ENCODE data around the gene AFG3L2.

AFG3L2 gene

DNA sequence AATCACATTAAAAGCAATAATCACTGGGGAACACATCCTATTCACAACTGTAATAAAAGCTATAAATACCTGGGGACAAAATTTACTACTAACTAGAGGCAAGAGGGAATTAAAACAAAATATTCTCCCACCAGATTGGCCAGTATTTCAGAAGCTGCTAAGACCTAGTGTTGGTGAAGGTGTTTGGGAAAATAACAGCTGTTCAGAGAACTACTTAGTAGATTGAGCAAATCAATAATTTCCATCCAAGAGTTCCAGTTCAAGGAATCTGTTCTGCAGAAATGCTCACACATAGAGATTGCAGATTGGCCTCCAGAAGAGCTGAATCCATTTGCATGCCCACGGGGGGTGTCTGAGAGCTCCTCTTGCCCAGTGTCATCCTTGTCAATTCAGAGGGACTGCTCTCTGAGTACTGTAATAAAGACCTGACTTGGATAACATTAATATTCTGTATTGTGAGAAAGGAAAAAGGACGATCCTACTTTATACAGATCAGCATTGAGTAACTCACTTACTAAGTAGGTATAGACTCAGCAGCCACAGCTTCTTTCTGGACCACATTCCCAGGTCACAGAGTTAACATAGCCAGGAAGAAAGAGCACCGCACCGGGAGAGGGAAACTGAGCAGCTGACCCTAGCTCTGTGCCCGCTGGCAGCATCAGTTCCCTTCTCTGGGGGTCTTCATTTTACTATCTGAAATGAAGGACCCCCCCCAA, 63.3 kb downstream of the AFG3L2 start:
- TF ChIP-seq, protein P1, sequence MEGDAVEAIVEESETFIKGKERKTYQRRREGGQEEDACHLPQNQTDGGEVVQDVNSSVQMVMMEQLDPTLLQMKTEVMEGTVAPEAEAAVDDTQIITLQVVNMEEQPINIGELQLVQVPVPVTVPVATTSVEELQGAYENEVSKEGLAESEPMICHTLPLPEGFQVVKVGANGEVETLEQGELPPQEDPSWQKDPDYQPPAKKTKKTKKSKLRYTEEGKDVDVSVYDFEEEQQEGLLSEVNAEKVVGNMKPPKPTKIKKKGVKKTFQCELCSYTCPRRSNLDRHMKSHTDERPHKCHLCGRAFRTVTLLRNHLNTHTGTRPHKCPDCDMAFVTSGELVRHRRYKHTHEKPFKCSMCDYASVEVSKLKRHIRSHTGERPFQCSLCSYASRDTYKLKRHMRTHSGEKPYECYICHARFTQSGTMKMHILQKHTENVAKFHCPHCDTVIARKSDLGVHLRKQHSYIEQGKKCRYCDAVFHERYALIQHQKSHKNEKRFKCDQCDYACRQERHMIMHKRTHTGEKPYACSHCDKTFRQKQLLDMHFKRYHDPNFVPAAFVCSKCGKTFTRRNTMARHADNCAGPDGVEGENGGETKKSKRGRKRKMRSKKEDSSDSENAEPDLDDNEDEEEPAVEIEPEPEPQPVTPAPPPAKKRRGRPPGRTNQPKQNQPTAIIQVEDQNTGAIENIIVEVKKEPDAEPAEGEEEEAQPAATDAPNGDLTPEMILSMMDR (IDR thresholded peaks at IDR 0.05; ENCODE audit: low read depth, low read length, missing control alignments) = no peak
- no peak for DNase-seq (ENCODE audit: extremely low read depth, low read depth)
- H3K4me3 ChIP-seq (replicated peaks; ENCODE audit: low read depth, low read length) = no peak overlapping the region

DNA sequence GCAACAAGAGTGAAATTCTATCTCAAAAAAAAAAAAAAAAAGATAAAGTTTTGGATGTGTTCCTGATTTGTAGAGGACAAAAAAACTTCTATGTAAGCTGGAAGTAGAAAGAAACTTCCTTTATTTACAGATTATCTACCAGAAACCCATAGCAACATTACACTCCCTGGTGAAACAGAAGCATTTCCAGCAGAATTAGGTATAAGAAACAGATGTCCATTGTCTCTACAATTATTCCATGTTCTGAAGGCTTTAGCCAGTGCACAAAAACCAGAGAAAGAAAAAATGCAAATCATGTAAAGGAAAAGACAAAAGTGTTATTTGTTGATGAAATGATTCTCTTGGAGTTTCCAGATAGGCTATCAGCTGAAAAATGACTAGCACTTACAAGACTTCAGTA, 64.1 kb downstream of the AFG3L2 start:
- TF ChIP-seq, protein P1 (IDR thresholded peaks at IDR 0.05; ENCODE audit: low read depth, low read length, missing control alignments) = no peak
- no peak overlapping the region for H3K4me3 ChIP-seq (replicated peaks; ENCODE audit: low read depth, low read length)
- no peak for DNase-seq (ENCODE audit: extremely low read depth, low read depth)

DNA sequence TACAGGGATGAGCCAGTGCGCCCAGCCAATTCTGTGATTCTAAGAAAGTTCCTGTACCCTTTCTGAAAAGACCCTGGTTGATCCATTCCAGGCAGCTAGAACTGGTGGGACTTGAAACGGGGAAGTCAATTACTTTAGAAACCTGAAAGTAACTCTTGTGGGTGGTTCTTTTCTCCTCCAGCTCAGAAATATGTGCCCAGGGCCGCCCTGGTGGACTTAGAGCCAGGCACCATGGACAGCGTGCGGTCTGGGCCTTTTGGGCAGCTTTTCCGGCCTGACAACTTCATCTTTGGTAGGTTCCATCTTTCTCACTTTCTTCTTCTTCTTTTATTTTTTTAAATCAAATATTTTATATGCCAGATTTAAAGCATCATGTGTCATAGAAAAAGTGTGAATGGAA, 66.3 kb downstream of the AFG3L2 start:
- TF ChIP-seq, protein P1 (IDR thresholded peaks at IDR 0.05; ENCODE audit: low read depth, low read length, missing control alignments) = no peak
- DNase-seq (ENCODE audit: extremely low read depth, low read depth) = no peak
- peak overlapping the region; percentile 86 for H3K4me3 ChIP-seq (replicated peaks; ENCODE audit: low read depth, low read length)

DNA sequence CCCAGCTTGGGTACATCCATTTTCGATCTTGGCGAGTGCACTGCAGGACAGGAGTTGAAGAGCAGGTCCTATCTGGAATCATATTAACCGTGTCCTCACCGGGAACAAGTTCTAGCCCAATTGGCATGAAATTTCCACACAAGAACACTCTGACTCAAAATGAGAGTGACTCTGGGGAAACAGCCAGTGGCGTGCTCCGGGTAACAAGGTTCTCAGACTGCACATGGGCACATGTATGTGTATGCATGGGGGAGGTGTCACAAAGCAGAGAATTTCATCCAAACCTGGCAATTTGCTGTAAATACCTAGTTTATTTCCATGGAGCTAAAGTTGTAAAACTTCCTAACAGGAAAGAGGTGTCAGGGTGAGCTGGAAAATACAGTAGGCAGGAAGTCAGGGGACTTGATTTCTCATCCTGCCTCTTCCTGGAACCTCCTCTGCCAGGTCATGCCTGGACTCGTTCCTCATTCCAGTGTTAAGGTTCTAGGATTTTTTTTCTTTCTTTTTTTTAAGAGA, 67.3 kb downstream of the AFG3L2 start:
- TF ChIP-seq, protein P1 (IDR thresholded peaks at IDR 0.05; ENCODE audit: low read depth, low read length, missing control alignments) = no peak
- H3K4me3 ChIP-seq (replicated peaks; ENCODE audit: low read depth, low read length) = peak overlapping the region; percentile 86
- no peak for DNase-seq (ENCODE audit: extremely low read depth, low read depth)

DNA sequence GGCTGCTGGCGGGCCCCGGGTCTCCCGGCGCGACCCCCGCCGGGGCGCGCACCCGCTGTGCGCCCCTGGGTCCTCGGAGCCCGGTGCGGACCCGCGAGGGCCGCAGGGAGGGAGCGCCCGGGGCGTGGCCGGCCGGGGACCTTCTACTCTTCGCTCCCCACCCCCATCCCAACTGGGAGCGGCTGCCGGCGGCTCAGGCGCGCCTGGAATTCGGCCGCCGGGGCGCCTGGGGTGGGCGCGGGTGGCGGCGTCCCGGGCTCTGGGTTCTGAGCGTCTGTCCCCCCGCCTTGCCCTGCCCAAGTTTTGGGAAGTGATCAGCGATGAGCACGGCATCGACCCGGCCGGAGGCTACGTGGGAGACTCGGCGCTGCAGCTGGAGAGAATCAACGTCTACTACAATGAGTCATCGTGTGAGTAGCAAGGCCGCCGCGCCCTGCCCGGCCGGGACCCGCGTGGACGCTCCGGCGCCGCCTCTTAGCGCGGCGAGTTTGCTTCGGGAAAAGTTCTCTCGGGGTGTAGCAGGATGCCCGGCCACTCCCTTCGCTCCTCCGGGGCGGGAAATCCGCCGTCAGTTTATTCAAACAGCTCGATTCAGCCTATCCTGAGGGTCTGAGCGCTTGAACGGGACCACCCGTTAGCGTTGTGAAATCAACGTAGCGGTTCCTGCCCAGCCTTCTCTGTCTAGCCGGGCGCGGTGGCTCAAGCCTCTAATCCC, 68.5 kb downstream of the AFG3L2 start:
- TF ChIP-seq, protein P1 (IDR thresholded peaks at IDR 0.05; ENCODE audit: low read depth, low read length, missing control alignments) = no peak
- peak overlapping the region; percentile 86 for H3K4me3 ChIP-seq (replicated peaks; ENCODE audit: low read depth, low read length)
- DNase-seq (ENCODE audit: extremely low read depth, low read depth) = no peak

DNA sequence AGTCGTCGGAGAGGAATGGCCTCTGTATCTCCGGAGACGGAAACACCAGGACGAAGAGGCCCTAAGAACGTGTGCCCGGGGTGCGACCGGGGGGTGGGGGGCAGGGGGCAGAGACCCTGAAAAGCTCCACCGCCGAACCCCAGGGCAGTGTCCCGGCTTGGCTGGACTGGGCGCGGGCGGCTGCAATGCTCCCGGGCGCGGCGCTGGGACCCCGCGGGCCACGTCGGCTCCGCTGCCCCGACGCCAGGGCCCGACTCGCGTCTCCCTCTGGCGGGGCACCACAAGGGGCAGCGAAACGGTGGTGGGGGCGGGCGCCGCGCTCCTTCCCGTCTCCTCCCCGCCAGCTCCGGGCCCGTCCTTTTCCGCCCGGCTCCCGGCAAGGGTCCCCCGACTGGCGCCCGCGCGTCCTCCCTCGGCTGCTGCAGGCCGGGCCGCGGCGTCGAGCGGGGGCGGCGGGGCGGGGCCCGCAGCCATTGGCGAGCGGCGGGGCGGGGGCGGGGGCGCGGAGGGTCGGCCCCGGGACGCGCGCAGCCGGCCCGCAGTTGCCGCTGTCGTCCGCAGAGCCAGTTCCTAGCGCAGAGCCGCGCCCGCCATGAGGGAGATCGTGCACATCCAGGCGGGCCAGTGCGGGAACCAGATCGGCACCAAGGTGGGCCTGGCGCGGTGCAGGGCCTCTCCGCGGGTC, 69.2 kb downstream of the AFG3L2 start, which contains the start of gene TUBB6:
Gene TUBB6 (plus strand): TSS at position 541 of the 685 bp plus-strand sequence. CDS start 52 bp downstream, at position 593.
- DNase-seq (ENCODE audit: extremely low read depth, low read depth) = no peak
- TF ChIP-seq, protein P1 (IDR thresholded peaks at IDR 0.05; ENCODE audit: low read depth, low read length, missing control alignments) = no peak
- H3K4me3 ChIP-seq (replicated peaks; ENCODE audit: low read depth, low read length) = peak within 1 kb of the TSS; percentile 86
